ENCODE data around the gene ATP6V1C2.

DNA sequence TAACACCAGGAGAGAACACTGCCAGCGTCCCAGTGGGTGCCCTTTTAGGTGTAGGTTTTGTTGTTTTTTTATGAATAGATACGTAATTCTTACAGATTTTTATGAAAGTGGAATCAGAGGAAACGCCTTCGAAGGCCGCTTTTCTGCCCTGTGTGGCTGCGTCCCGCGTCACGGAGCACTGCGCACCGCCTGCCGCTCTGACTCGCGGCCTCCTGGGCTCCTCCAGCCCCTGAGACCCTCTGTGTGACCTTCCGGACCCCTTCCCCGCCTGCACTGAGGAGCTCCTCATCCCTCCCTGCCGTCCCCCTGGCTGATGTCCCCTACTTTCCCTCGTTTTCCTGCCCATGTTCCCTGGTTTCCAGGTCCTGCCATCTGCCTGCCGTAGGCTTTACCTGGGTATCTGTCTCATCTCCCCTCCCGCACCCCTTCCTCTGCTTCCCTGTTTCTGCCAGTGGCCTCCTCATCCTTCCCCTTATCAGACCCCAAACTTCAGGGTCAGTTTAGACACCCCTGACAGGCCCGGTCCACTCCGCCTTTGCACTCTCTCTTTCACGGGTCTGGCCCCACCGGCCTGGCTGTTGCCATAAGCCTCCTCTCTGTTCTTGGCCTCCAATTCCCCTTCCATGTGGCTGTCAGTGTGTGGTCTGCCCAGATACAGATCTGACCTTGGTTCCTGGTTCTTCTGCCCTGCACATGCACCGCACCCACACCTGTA, 58.5 kb downstream of the ATP6V1C2 start:
- TF ChIP-seq, protein P1, sequence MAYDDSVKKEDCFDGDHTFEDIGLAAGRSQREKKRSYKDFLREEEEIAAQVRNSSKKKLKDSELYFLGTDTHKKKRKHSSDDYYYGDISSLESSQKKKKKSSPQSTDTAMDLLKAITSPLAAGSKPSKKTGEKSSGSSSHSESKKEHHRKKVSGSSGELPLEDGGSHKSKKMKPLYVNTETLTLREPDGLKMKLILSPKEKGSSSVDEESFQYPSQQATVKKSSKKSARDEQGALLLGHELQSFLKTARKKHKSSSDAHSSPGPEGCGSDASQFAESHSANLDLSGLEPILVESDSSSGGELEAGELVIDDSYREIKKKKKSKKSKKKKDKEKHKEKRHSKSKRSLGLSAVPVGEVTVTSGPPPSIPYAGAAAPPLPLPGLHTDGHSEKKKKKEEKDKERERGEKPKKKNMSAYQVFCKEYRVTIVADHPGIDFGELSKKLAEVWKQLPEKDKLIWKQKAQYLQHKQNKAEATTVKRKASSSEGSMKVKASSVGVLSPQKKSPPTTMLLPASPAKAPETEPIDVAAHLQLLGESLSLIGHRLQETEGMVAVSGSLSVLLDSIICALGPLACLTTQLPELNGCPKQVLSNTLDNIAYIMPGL (CRISPR knock-in tag; IDR thresholded peaks at IDR 0.05; ENCODE audit: borderline replicate concordance), result no peak
- TF ChIP-seq POLR2A (IDR thresholded peaks at IDR 0.05; ENCODE audit: low read length) (no peak), CTCF (IDR thresholded peaks at IDR 0.05) (no peak), ESRRA (IDR thresholded peaks at IDR 0.05; ENCODE audit: borderline replicate concordance, low read length) (no peak), USF2 (IDR thresholded peaks at IDR 0.05) (no peak), REST (IDR thresholded peaks at IDR 0.05) (no peak), RFX5 (IDR thresholded peaks at IDR 0.05) (no peak), SREBF2 (IDR thresholded peaks at IDR 0.05) (no peak)
